CD4-positive, alpha-beta T cell (primary cell): ENCODE results near the gene PKNOX2. TPM values are rescaled to one million over a fixed set of nuclear protein-coding genes. Genes with fewer than 3 reads are reported as not detected.

ENCODE experiments used
- ATAC-seq: fragments of 200-7000 bp; cut with Tn5 transposase; one replicate; pipeline ENCODE4 v1.10.0; 2022; ENCODE audit warnings: mild to moderate bottlenecking; ENCODE audit not compliant: poor library complexity
- CTCF ChIA-PET: fragments of 350-600 bp; sonication (Branson Sonifier 250); formaldehyde crosslinking; loops from one replicate; lab custom pipeline; 2021; ENCODE audit warnings: antibody characterized with exemption, inconsistent platforms; lab: Charles Lee
- POLR2A ChIA-PET: fragments of 350-600 bp; sonication (Branson Sonifier 250); formaldehyde crosslinking; loops from one replicate; lab custom pipeline; 2021; ENCODE audit warnings: antibody characterized with exemption, inconsistent platforms; lab: Charles Lee
- DNase-seq, 14 experiments: peaks; one replicate each; pipeline ENCODE4 v3.0.0-alpha.2; 2013 to 2020; ENCODE audit warnings: mixed read lengths in 2 of 14
- H3K27ac ChIP-seq, 2 donors: one replicate each; pipeline versions ENCODE4 v1.5.1 to v1.7.0; 2013; ENCODE audit warnings: low read length in 2 of 2, low read depth in 1 of 2, mild to moderate bottlenecking in 1 of 2
- H3K27me3 ChIP-seq, 2 experiments: 1 replicate in 1 of 2; 2 replicates in 1 of 2; pipeline versions ENCODE4 v1.6.1 to v1.7.0; 2013; ENCODE audit warnings: low read length in 2 of 2, control low read depth in 1 of 2, mild to moderate bottlenecking in 1 of 2, moderate library complexity in 1 of 2; ENCODE audit not compliant: insufficient read depth in 2 of 2, control insufficient read depth in 1 of 2
- H3K36me3 ChIP-seq: one replicate; pipeline ENCODE4 v1.6.1; 2013; ENCODE audit warnings: low read length, control low read depth; ENCODE audit not compliant: insufficient read depth
- H3K4me1 ChIP-seq: one replicate; pipeline ENCODE4 v1.6.1; 2013; ENCODE audit warnings: low read length, control low read depth; ENCODE audit not compliant: insufficient read depth
- H3K4me3 ChIP-seq: one replicate; pipeline ENCODE4 v1.5.1; 2013; ENCODE audit warnings: mild to moderate bottlenecking, low read length, moderate library complexity
- H3K9me3 ChIP-seq, 2 experiments: 1 replicate in 1 of 2; 2 replicates in 1 of 2; pipeline versions ENCODE4 v1.6.1 to v1.7.0; 2013; ENCODE audit warnings: low read length in 2 of 2, mild to moderate bottlenecking in 2 of 2, control low read depth in 1 of 2, moderate library complexity in 1 of 2; ENCODE audit not compliant: control insufficient read depth in 1 of 2, insufficient read depth in 1 of 2
- H3K27ac Mint-ChIP-seq: one replicate; pipeline ENCODE4 v1.8.0; 2020; ENCODE audit warnings: mixed read lengths
- H3K27me3 Mint-ChIP-seq: one replicate; pipeline ENCODE4 v1.8.0; 2021; ENCODE audit warnings: mixed read lengths
- H3K36me3 Mint-ChIP-seq: one replicate; pipeline ENCODE4 v1.8.0; 2021; ENCODE audit warnings: low read depth, mixed read lengths
- H3K4me1 Mint-ChIP-seq: one replicate; pipeline ENCODE4 v1.8.0; 2021; ENCODE audit warnings: low read depth, mixed read lengths
- H3K4me3 Mint-ChIP-seq: one replicate; pipeline ENCODE4 v1.8.0; 2020; ENCODE audit warnings: mild to moderate bottlenecking, mixed read lengths
- H3K9me3 Mint-ChIP-seq: one replicate; pipeline ENCODE4 v1.8.0; 2020; ENCODE audit warnings: mixed read lengths
- intact Hi-C, 2 experiments: fragments of 100-400 bp; cut with DNase I in 1 of 2; cut with micrococcal nuclease in 1 of 2; formaldehyde crosslinking; loops; one replicate each; pipeline versions ENCODE4 v1.15.1 to v1.9.0; 2023 to 2025; cut with DNase I, micrococcal nuclease
- total RNA-seq, 174 experiments: library from RNA in 2 of 174; stranded (reverse) in 2 of 174; gene quantifications; one replicate each; pipeline ENCODE4 v1.2.3 and lab custom pipeline; 2021 to 2026
- TF ChIP-seq, protein P1 (sequence below): fragments of 200-600 bp; IDR thresholded peaks from one replicate; pipeline ENCODE4 v1.8.0; 2022; ENCODE audit warnings: antibody characterized with exemption, mild to moderate bottlenecking

Gene PKNOX2
- total RNA-seq, 2 experiments from 2014 or later: not detected

DNA sequence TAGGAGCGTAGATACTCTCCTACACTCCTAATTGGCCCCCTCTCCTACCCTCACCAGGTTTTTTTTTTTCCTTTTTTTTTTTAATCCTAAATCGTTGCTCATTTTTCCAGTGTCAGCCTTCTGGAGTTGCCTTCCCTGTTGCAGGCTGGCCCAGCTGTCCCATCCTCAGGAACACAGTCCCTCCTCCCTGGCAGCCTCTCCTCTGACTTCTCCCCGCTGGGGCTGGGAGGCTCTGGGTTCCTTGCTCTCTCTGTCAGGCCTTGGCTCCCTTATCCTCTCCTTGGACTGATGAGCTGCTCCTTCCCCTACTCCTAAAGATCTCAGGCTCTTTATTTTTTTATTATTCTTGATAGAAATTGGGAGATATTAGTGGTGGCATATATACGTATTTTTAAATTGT is 62.2 kb downstream of the PKNOX2 start:
- Histone ChIP-seq H3K4me3 (no peak overlapping the region), H3K36me3 (no peaks in the 10 kb centered on the region), H3K27me3 (no peaks in the 10 kb centered on the region), H3K27ac (no peak overlapping the region), H3K9me3 (no peaks in the 10 kb centered on the region), H3K4me1 (no peaks in the 10 kb centered on the region)
- H3K4me1 Mint-ChIP-seq: no peaks in the 10 kb centered on the region
- ATAC-seq (no peak), DNase-seq (no peak)
- intact Hi-C loops: no loop called here
- TF ChIP-seq, protein P1, sequence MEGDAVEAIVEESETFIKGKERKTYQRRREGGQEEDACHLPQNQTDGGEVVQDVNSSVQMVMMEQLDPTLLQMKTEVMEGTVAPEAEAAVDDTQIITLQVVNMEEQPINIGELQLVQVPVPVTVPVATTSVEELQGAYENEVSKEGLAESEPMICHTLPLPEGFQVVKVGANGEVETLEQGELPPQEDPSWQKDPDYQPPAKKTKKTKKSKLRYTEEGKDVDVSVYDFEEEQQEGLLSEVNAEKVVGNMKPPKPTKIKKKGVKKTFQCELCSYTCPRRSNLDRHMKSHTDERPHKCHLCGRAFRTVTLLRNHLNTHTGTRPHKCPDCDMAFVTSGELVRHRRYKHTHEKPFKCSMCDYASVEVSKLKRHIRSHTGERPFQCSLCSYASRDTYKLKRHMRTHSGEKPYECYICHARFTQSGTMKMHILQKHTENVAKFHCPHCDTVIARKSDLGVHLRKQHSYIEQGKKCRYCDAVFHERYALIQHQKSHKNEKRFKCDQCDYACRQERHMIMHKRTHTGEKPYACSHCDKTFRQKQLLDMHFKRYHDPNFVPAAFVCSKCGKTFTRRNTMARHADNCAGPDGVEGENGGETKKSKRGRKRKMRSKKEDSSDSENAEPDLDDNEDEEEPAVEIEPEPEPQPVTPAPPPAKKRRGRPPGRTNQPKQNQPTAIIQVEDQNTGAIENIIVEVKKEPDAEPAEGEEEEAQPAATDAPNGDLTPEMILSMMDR: no peak
- H3K9me3 Mint-ChIP-seq: no peaks in the 10 kb centered on the region
- no peak overlapping the region for H3K4me3 Mint-ChIP-seq
- no peak overlapping the region for H3K27ac Mint-ChIP-seq
- POLR2A ChIA-PET: no interaction called here
- H3K27me3 Mint-ChIP-seq: peaks cover 11% of the 10 kb centered on the region
- CTCF ChIA-PET: no interaction called here
- H3K36me3 Mint-ChIP-seq: no peaks in the 10 kb centered on the region

DNA sequence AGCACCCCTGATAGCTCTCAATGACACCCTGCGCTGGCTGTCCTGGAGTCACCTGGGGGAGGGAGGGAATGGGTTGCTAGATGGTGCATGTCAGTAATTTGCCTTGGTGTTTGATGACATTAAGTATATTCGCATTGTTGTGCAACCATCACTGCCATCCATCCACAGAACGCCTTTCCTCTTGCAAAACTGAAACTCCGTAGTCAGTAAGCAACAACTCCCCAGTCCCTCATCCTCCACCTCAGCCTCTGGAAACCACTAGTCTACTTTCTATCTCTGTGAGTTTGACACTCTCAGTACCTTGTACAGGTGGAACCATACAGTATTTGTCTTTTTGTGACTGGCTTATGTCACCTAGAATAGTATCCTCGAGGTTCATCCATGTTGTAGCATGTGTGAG is 62.6 kb downstream of the PKNOX2 start:
- no peak overlapping the region for H3K27ac Mint-ChIP-seq
- Histone ChIP-seq H3K4me3 (no peak overlapping the region), H3K9me3 (no peaks in the 10 kb centered on the region), H3K4me1 (no peaks in the 10 kb centered on the region), H3K27ac (no peak overlapping the region), H3K27me3 (no peaks in the 10 kb centered on the region), H3K36me3 (no peaks in the 10 kb centered on the region)
- H3K4me3 Mint-ChIP-seq: no peak overlapping the region
- H3K4me1 Mint-ChIP-seq: no peaks in the 10 kb centered on the region
- no peaks in the 10 kb centered on the region for H3K36me3 Mint-ChIP-seq
- intact Hi-C loops: no loop called here
- DNase-seq (no peak), ATAC-seq (no peak)
- no peaks in the 10 kb centered on the region for H3K9me3 Mint-ChIP-seq
- TF ChIP-seq, protein P1: no peak
- ChIA-PET POLR2A (no interaction called here), CTCF (no interaction called here)
- H3K27me3 Mint-ChIP-seq: peaks cover 15% of the 10 kb centered on the region

DNA sequence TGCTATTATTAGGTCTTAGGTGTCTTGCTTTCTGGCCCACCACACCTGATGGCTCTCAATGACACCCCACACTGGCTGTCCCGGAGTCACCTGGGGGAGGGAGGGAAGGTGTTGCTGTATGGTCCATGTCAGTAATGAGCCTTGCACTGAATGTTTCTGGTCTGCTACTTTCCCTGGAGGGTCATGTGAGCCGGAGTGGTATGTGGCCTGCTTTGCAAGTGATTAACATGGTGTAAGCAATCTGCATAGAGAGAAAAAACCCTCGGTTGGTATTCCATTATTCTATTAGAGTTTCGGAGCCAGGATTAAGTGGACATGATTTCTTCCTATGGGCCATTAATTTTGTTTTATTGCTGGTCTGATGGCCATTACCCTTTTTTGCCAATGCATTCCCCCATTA is 63.9 kb downstream of the PKNOX2 start:
- H3K9me3 ChIP-seq: no peaks in the 10 kb centered on the region
- POLR2A ChIA-PET: no interaction called here

More for the DNA sequence above, 63.9 kb downstream of the PKNOX2 start:
- ATAC-seq: no peak
- Histone ChIP-seq H3K4me3 (no peak overlapping the region), H3K27me3 (no peaks in the 10 kb centered on the region), H3K36me3 (no peaks in the 10 kb centered on the region), H3K27ac (no peak overlapping the region), H3K4me1 (no peaks in the 10 kb centered on the region)
- TF ChIP-seq, protein P1: no peak
- H3K9me3 Mint-ChIP-seq: no peaks in the 10 kb centered on the region
- CTCF ChIA-PET: no interaction called here
- H3K4me1 Mint-ChIP-seq: no peaks in the 10 kb centered on the region
- no peak overlapping the region for H3K4me3 Mint-ChIP-seq
- no peak for DNase-seq
- intact Hi-C loops: no loop called here
- H3K36me3 Mint-ChIP-seq: no peaks in the 10 kb centered on the region
- H3K27ac Mint-ChIP-seq: no peak overlapping the region
- peaks cover 24% of the 10 kb centered on the region for H3K27me3 Mint-ChIP-seq
